Activated CD4-positive, alpha-beta T cell treated with anti-CD3 and anti-CD28 coated beads, Interleukin-2, amount 50 U/mL, for 16 hours (primary cell): ENCODE data around the gene ALS2CL.

Experiments
- DNase-seq: peaks from one replicate; pipeline ENCODE4 v3.0.0-alpha.2; 2020

ALS2CL gene

GRCh38 chr3:46664188-46664970 is 29.1 kb downstream of the ALS2CL start:
- DNase-seq: no peak

- DNase-seq: no peak
Measured at GRCh38 chr3:46663591-46664135, 29.8 kb downstream of the ALS2CL start.

- DNase-seq: no peak
Measured at GRCh38 chr3:46662771-46663551, 30.5 kb downstream of the ALS2CL start.

GRCh38 chr3:46661776-46662766 is 31.4 kb downstream of the ALS2CL start:
- no peak for DNase-seq

- DNase-seq: no peak
Measured at GRCh38 chr3:46660543-46661523, 32.6 kb downstream of the ALS2CL start.

- no peak for DNase-seq
Measured at GRCh38 chr3:46660003-46660402, 33.5 kb downstream of the ALS2CL start.

GRCh38 chr3:46659285-46659684 is 34.2 kb downstream of the ALS2CL start:
- DNase-seq: no peak

GRCh38 chr3:46656778-46657556 is 36.5 kb downstream of the ALS2CL start:
- DNase-seq: no peak

- no peak for DNase-seq
Measured at GRCh38 chr3:46655271-46655670, 38.2 kb downstream of the ALS2CL start.

GRCh38 chr3:46651084-46651483 is 42.4 kb downstream of the ALS2CL start:
- DNase-seq: no peak

- DNase-seq: no peak
Measured at GRCh38 chr3:46649436-46649835, 44.0 kb downstream of the ALS2CL start.

GRCh38 chr3:46648096-46648495 is 45.4 kb downstream of the ALS2CL start:
- DNase-seq: no peak

GRCh38 chr3:46646700-46647099 is 46.8 kb downstream of the ALS2CL start:
- DNase-seq: no peak

GRCh38 chr3:46643701-46644100 is 49.8 kb downstream of the ALS2CL start:
- no peak for DNase-seq

GRCh38 chr3:46642971-46643370 is 50.5 kb downstream of the ALS2CL start:
- DNase-seq: no peak

GRCh38 chr3:46640927-46641326 is 52.6 kb downstream of the ALS2CL start:
- DNase-seq: no peak

- no peak for DNase-seq
Measured at GRCh38 chr3:46639221-46639620, 54.3 kb downstream of the ALS2CL start.

- no peak for DNase-seq
Measured at GRCh38 chr3:46634856-46635255, 58.6 kb downstream of the ALS2CL start.

- DNase-seq: no peak
Measured at GRCh38 chr3:46632792-46633191, 60.7 kb downstream of the ALS2CL start.
